ENCODE measurements around the gene KCNQ1. TPM values are rescaled to one million over a fixed set of nuclear protein-coding genes. Genes with fewer than 3 reads are reported as not detected.
A peak's percentile ranks its signal among the peaks of the same experiment; 100 is the strongest.

Gene KCNQ1
- total RNA-seq, 4 donors from 2014 or later, result 0.81 to 2.2 (median 1.6) TPM

GRCh38 chr11:2666401-2666741 is 221.6 kb downstream of the KCNQ1 start:
- TF ChIP-seq, protein P1, sequence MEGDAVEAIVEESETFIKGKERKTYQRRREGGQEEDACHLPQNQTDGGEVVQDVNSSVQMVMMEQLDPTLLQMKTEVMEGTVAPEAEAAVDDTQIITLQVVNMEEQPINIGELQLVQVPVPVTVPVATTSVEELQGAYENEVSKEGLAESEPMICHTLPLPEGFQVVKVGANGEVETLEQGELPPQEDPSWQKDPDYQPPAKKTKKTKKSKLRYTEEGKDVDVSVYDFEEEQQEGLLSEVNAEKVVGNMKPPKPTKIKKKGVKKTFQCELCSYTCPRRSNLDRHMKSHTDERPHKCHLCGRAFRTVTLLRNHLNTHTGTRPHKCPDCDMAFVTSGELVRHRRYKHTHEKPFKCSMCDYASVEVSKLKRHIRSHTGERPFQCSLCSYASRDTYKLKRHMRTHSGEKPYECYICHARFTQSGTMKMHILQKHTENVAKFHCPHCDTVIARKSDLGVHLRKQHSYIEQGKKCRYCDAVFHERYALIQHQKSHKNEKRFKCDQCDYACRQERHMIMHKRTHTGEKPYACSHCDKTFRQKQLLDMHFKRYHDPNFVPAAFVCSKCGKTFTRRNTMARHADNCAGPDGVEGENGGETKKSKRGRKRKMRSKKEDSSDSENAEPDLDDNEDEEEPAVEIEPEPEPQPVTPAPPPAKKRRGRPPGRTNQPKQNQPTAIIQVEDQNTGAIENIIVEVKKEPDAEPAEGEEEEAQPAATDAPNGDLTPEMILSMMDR (IDR thresholded peaks at IDR 0.05), result no peak
- no peak for TF ChIP-seq POLR2A (IDR thresholded peaks at IDR 0.05)
- H3K4me3 ChIP-seq (ENCODE audit: low read depth, poor library complexity, severe bottlenecking), result no peak overlapping the region
- DNase-seq (ENCODE audit: low spot score in 2 of 2), result peak in 1 of 2 donors; percentile 10
- intact Hi-C loops (cut with DNase I; ENCODE audit: low total_unique reads), result no loop called here
- WGBS, 2 donors, result 72 to 88% methylated on average over 6 of the region's 6 CpGs

- 81 to 87% methylated on average over 14 to 15 of the region's 15 CpGs for WGBS, 2 donors
- no peak overlapping the region for H3K4me3 ChIP-seq (ENCODE audit: low read depth, poor library complexity, severe bottlenecking)
- intact Hi-C loops (cut with DNase I; ENCODE audit: low total_unique reads), result no loop called here
- no peak for TF ChIP-seq POLR2A (IDR thresholded peaks at IDR 0.05)
- TF ChIP-seq, protein P1 (IDR thresholded peaks at IDR 0.05), result no peak
- peak; percentile 6 to 40 for DNase-seq (ENCODE audit: low spot score in 2 of 2)
Measured at GRCh38 chr11:2666828-2667570, 222.2 kb downstream of the KCNQ1 start.

- 87 to 97% methylated on average over 2 of the region's 2 CpGs for WGBS, 2 donors
- peak in 1 of 2 donors; percentile 5 for DNase-seq (ENCODE audit: low spot score in 2 of 2)
- no peak for TF ChIP-seq POLR2A (IDR thresholded peaks at IDR 0.05)
- TF ChIP-seq, protein P1 (IDR thresholded peaks at IDR 0.05), result no peak
- intact Hi-C loops (cut with DNase I; ENCODE audit: low total_unique reads), result no loop called here
- no peak overlapping the region for H3K4me3 ChIP-seq (ENCODE audit: low read depth, poor library complexity, severe bottlenecking)
Measured at GRCh38 chr11:2667940-2668339, 223.1 kb downstream of the KCNQ1 start.

DNA sequence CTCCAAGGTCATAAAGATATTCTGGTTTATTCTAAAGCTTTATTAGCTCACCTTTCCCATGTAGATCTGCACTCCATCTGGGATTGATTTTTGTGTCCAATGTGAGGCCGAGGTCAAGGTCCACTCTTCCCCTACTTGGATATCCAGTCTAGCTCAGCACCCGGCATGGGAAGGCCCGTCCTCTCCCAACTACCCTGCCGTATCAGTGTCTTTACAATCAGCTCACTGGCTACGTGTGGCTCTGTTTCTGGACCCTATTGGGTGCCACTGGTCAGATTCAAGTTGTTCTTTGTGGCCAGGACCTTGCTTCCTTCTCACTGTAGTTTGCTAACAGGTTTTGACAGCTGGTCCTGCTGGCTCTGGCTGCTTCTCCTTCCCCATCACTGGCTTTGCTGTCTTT is 224.1 kb downstream of the KCNQ1 start:
- no peak overlapping the region for H3K4me3 ChIP-seq (ENCODE audit: low read depth, poor library complexity, severe bottlenecking)
- intact Hi-C loops (cut with DNase I; ENCODE audit: low total_unique reads), result no loop called here
- no peak for DNase-seq (ENCODE audit: low spot score in 2 of 2)
- TF ChIP-seq, protein P1 (IDR thresholded peaks at IDR 0.05), result no peak
- TF ChIP-seq POLR2A (IDR thresholded peaks at IDR 0.05), result no peak
- WGBS, 2 donors, result 92 to 97% methylated on average over 5 of the region's 5 CpGs

- TF ChIP-seq POLR2A (IDR thresholded peaks at IDR 0.05), result no peak
- TF ChIP-seq, protein P1 (IDR thresholded peaks at IDR 0.05), result no peak
- H3K4me3 ChIP-seq (ENCODE audit: low read depth, poor library complexity, severe bottlenecking), result no peak overlapping the region
- intact Hi-C loops (cut with DNase I; ENCODE audit: low total_unique reads), result loop anchor here (10.0 kb wide), 1 partner anchor 115 kb away; no protein-coding TSS in a partner anchor
- peak in 1 of 2 donors; percentile 21 for DNase-seq (ENCODE audit: low spot score in 2 of 2)
- 92 to 99% methylated on average over 8 of the region's 8 CpGs for WGBS, 2 donors
Measured at GRCh38 chr11:2669634-2670469, 225.0 kb downstream of the KCNQ1 start.

Measured in lower leg skin (tissue), 4 donors.